ENCODE data around the gene ZMIZ2. TPM values are rescaled to one million over a fixed set of nuclear protein-coding genes. Genes with fewer than 3 reads are reported as not detected.
"Not testable (repeated sequence)": the region's sequence is repeated elsewhere in the genome, so short reads cannot be mapped to it uniquely, and the experiment has no call there.

The ZMIZ2 gene, protein sequence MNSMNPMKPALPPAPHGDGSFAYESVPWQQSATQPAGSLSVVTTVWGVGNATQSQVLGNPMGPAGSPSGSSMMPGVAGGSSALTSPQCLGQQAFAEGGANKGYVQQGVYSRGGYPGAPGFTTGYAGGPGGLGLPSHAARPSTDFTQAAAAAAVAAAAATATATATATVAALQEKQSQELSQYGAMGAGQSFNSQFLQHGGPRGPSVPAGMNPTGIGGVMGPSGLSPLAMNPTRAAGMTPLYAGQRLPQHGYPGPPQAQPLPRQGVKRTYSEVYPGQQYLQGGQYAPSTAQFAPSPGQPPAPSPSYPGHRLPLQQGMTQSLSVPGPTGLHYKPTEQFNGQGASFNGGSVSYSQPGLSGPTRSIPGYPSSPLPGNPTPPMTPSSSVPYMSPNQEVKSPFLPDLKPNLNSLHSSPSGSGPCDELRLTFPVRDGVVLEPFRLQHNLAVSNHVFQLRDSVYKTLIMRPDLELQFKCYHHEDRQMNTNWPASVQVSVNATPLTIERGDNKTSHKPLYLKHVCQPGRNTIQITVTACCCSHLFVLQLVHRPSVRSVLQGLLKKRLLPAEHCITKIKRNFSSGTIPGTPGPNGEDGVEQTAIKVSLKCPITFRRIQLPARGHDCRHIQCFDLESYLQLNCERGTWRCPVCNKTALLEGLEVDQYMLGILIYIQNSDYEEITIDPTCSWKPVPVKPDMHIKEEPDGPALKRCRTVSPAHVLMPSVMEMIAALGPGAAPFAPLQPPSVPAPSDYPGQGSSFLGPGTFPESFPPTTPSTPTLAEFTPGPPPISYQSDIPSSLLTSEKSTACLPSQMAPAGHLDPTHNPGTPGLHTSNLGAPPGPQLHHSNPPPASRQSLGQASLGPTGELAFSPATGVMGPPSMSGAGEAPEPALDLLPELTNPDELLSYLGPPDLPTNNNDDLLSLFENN
- total RNA-seq (442 and 446 TPM in 2 replicates), polyA plus RNA-seq (237 and 254 TPM in 2 replicates), polyA minus RNA-seq (88.1 and 159 TPM in 2 replicates)
- total RNA-seq (2013), result 43.8 TPM

DNA sequence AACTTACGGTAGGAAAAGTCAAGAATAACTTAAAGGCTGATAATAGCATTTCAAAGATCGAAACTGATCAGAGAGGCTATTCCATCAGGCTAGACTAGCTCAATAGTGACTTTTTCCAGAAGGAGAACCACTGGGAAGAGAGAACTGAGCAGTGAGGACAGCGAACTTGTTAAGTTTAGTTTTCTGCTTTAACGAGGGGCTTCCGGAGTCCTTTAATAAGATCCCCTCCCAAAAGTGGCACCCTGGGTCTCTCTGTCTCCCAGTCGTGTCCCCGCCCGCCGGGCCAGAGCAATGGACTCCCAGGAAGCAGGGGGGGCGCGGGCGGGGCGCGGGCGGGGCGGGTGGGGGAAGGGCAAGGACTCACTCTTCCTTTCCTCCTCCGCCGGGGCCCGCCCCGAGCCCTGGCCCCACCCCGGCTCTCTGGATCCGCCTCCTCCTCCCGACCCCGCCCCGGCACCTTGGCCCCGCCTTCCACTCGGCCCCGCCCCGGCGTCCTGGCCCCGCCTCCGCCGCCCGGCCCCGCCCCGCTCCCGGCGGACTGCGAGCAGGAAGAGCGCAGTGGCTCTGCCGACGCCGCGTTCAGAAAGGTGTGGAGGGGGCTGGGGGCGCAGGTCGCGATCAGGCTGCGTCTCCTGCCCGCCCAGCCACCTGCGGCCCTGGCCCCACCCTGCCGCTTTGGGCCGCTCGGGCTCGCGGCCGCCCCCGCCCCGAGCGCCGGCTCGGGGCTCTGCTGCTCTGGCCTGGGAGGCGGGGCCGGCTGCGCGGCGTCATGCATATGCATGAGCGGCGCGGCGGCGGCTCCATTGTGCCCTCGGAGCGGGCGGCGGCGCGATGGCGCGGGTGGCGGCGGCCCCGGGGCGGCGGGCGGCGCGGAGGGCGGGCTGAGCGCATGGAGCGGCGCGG is at the start of gene ZMIZ2:
ZMIZ2 (plus strand) TSS at position 803 of the 903 bp plus-strand sequence. CDS start 7,403 bp downstream, outside the sequence.
- Histone ChIP-seq H3K27ac (ENCODE audit: low read length in 2 of 2) (peak within 1 kb of the TSS; percentile 96 to 97), H3K79me2 (ENCODE audit: control insufficient read depth, insufficient read depth, low read length) (peaks cover 43% of the 10 kb centered on the region), H3K27me3 (replicated peaks in 1 of 4; ENCODE audit: control extremely low read depth in 1 of 4, control insufficient read depth in 3 of 4, insufficient read depth in 4 of 4, low read length in 3 of 4) (no peaks in the 10 kb centered on the region), H3K4me3 (ENCODE audit: control extremely low read depth in 1 of 5, extremely low read depth in 1 of 5, insufficient read depth in 1 of 5, low read depth in 2 of 5, low read length in 4 of 5) (peak within 1 kb of the TSS; percentile 61 to 89 (median 74)), H3K9me3 (ENCODE audit: control extremely low read depth in 1 of 3, control insufficient read depth in 2 of 3, insufficient read depth in 1 of 3, low read length in 2 of 3) (no peaks in the 10 kb centered on the region), H3K36me3 (replicated peaks in 1 of 2; ENCODE audit: control extremely low read depth in 1 of 2, control insufficient read depth in 1 of 2, extremely low read depth in 1 of 2, insufficient read depth in 2 of 2, low read length in 1 of 2) (peaks cover 0 to 15% of the 10 kb centered on the region in 2 experiments), H2AFZ (ENCODE audit: insufficient read depth, low read depth, low read length, poor library complexity, severe bottlenecking) (peak within 1 kb of the TSS; percentile 83), H3K4me2 (replicated peaks; ENCODE audit: low read depth, low read length, poor library complexity, severe bottlenecking) (peak within 1 kb of the TSS; percentile 85), H3K4me1 (ENCODE audit: control insufficient read depth in 2 of 2, insufficient read depth in 2 of 2, low read length in 2 of 2) (peaks cover 43 to 48% of the 10 kb centered on the region in 2 donors), H4K20me1 (ENCODE audit: control insufficient read depth, insufficient read depth, low read length, poor library complexity, severe bottlenecking) (peaks cover 6% of the 10 kb centered on the region), H3K9ac (ENCODE audit: low read length) (peak within 1 kb of the TSS; percentile 77)
- ATAC-seq (ENCODE audit: low read depth), result peak; percentile 80
- peak; percentile 96 for DNase-seq
- intact Hi-C loops (cut with micrococcal nuclease), result loop anchor here (1.0 to 2.0 kb wide), 6 partner anchors 48 to 363 kb away; partner anchors contain the start of genes H2AZ2, PPIA, TBRG4 and TMED4
- Mint-ChIP-seq H3K9me3 (ENCODE audit: insufficient read depth) (no peaks in the 10 kb centered on the region), H3K27ac (peak within 1 kb of the TSS; percentile 97), H3K4me3 (peak within 1 kb of the TSS; percentile 88), H3K27me3 (no peaks in the 10 kb centered on the region), H3K4me1 (peaks cover 51% of the 10 kb centered on the region)
- ChIA-PET POLR2A (interaction anchor here (0.6 to 3.2 kb wide), 8 partner anchors 21 to 316 kb away, joined by 3 to 29 read pairs (median 5); partner anchors contain the start of genes OGDH and TMED4), CTCF (interaction anchor here (0.7 to 4.0 kb wide), 5 partner anchors 20 to 160 kb away, joined by 3 to 37 read pairs (median 4); partner anchors contain the start of gene OGDH)
- TF ChIP-seq EZH2 (IDR thresholded peaks at IDR 0.05; ENCODE audit: borderline replicate concordance, insufficient read depth, low read depth, low read length, poor library complexity, severe bottlenecking), result no peak
- TF ChIP-seq, protein P1, sequence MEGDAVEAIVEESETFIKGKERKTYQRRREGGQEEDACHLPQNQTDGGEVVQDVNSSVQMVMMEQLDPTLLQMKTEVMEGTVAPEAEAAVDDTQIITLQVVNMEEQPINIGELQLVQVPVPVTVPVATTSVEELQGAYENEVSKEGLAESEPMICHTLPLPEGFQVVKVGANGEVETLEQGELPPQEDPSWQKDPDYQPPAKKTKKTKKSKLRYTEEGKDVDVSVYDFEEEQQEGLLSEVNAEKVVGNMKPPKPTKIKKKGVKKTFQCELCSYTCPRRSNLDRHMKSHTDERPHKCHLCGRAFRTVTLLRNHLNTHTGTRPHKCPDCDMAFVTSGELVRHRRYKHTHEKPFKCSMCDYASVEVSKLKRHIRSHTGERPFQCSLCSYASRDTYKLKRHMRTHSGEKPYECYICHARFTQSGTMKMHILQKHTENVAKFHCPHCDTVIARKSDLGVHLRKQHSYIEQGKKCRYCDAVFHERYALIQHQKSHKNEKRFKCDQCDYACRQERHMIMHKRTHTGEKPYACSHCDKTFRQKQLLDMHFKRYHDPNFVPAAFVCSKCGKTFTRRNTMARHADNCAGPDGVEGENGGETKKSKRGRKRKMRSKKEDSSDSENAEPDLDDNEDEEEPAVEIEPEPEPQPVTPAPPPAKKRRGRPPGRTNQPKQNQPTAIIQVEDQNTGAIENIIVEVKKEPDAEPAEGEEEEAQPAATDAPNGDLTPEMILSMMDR (IDR thresholded peaks at IDR 0.05), result no peak
- 1% methylated on average over 91 of the region's 92 CpGs for WGBS (ENCODE audit: insufficient coverage)

DNA sequence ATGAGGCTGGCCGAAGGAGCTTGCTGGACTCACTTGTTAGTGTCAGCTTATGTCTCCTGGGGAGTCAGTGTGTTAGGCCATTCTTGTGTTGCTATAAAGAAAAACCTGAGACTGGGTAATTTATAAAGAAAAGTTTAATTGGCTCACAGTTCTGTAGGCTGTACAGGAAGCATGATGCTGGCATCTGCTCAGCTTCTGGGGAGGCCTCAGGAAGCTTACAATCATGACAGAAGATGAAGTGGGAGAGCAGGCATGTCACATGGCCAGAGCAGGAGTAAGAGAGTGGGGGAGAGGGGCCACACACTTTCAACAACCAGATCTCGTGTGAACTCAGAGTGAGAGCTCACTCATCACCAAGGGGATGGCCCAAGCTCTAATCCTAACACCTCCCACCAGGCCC is 49.0 kb upstream of the ZMIZ2 start:
- H3K27ac ChIP-seq (ENCODE audit: low read length in 2 of 2); H3K27ac Mint-ChIP-seq; ATAC-seq (ENCODE audit: low read depth); H3K4me3 ChIP-seq (ENCODE audit: control extremely low read depth in 1 of 5, extremely low read depth in 1 of 5, insufficient read depth in 1 of 5, low read depth in 2 of 5, low read length in 4 of 5); H3K4me2 ChIP-seq (replicated peaks; ENCODE audit: low read depth, low read length, poor library complexity, severe bottlenecking); H3K27me3 ChIP-seq (replicated peaks in 1 of 4; ENCODE audit: control extremely low read depth in 1 of 4, control insufficient read depth in 3 of 4, insufficient read depth in 4 of 4, low read length in 3 of 4); H4K20me1 ChIP-seq (ENCODE audit: control insufficient read depth, insufficient read depth, low read length, poor library complexity, severe bottlenecking); DNase-seq; H2AFZ ChIP-seq (ENCODE audit: insufficient read depth, low read depth, low read length, poor library complexity, severe bottlenecking); H3K4me3 Mint-ChIP-seq; H3K9ac ChIP-seq (ENCODE audit: low read length); H3K79me2 ChIP-seq (ENCODE audit: control insufficient read depth, insufficient read depth, low read length); H3K9me3 Mint-ChIP-seq (ENCODE audit: insufficient read depth); H3K9me3 ChIP-seq (ENCODE audit: control extremely low read depth in 1 of 3, control insufficient read depth in 2 of 3, insufficient read depth in 1 of 3, low read length in 2 of 3); H3K4me1 Mint-ChIP-seq; H3K4me1 ChIP-seq (ENCODE audit: control insufficient read depth in 2 of 2, insufficient read depth in 2 of 2, low read length in 2 of 2); H3K27me3 Mint-ChIP-seq; intact Hi-C loops (cut with micrococcal nuclease): not testable (repeated sequence)
- POLR2A ChIA-PET, result interaction anchor here (0.7 kb wide), 2 partner anchors 11 to 58 kb away, joined by 4 to 7 read pairs; no protein-coding TSS in a partner anchor
- WGBS (ENCODE audit: insufficient coverage), result 85% methylated on average over 2 of the region's 2 CpGs
- CTCF ChIA-PET, result interaction anchor here (0.6 kb wide), 2 partner anchors 66 to 91 kb away, joined by 3 to 5 read pairs; no protein-coding TSS in a partner anchor
- peaks cover 11 to 53% of the 10 kb centered on the region in 2 experiments for H3K36me3 ChIP-seq (replicated peaks in 1 of 2; ENCODE audit: control extremely low read depth in 1 of 2, control insufficient read depth in 1 of 2, extremely low read depth in 1 of 2, insufficient read depth in 2 of 2, low read length in 1 of 2)
